Measurements from ENCODE around the gene XPO5. TPM values are rescaled to one million over a fixed set of nuclear protein-coding genes. Genes with fewer than 3 reads are reported as not detected.
A peak's percentile ranks its signal among the peaks of the same experiment; 100 is the strongest.

Gene XPO5
- total and polyA plus RNA-seq, 9 of the 15 experiments (the other 6 are each of a cell fraction or from before 2014, with no cell fraction given) = 36.0 to 170 (median 99.1) TPM

DNA sequence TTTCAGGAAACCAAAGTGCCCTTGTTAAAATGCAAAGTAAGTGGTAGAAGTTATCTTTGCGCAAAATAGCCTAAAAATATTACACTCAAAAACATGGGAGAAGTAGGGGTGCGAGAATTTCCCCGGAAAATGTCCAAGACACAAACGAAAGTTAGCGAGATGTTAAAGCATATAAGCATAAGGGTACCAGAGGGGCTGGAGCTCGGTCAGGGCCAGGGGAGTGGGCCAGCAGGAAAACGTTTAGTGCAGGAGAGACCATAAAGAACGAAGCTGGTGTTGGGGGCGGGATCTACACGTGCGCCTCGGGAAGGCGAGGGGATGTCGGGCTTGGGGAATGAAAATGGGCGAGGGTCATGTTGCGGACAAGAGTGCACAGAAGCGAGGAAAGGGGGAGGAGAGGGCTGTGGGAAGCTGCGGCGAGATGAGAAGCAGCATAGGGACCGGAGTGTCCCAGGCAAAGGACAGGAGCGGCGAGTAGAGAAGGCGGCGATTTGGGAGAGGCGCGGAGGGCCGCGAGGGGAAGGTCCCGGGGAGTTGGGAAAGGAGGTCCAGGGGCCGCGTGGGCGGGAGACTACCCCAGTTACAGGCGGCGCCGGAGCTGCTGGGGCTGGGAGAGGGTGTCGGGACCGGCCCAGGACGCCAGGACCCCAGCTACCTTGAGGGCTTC is 600 bp downstream of the XPO5 start (continued):
- TF ChIP-seq, protein P1, sequence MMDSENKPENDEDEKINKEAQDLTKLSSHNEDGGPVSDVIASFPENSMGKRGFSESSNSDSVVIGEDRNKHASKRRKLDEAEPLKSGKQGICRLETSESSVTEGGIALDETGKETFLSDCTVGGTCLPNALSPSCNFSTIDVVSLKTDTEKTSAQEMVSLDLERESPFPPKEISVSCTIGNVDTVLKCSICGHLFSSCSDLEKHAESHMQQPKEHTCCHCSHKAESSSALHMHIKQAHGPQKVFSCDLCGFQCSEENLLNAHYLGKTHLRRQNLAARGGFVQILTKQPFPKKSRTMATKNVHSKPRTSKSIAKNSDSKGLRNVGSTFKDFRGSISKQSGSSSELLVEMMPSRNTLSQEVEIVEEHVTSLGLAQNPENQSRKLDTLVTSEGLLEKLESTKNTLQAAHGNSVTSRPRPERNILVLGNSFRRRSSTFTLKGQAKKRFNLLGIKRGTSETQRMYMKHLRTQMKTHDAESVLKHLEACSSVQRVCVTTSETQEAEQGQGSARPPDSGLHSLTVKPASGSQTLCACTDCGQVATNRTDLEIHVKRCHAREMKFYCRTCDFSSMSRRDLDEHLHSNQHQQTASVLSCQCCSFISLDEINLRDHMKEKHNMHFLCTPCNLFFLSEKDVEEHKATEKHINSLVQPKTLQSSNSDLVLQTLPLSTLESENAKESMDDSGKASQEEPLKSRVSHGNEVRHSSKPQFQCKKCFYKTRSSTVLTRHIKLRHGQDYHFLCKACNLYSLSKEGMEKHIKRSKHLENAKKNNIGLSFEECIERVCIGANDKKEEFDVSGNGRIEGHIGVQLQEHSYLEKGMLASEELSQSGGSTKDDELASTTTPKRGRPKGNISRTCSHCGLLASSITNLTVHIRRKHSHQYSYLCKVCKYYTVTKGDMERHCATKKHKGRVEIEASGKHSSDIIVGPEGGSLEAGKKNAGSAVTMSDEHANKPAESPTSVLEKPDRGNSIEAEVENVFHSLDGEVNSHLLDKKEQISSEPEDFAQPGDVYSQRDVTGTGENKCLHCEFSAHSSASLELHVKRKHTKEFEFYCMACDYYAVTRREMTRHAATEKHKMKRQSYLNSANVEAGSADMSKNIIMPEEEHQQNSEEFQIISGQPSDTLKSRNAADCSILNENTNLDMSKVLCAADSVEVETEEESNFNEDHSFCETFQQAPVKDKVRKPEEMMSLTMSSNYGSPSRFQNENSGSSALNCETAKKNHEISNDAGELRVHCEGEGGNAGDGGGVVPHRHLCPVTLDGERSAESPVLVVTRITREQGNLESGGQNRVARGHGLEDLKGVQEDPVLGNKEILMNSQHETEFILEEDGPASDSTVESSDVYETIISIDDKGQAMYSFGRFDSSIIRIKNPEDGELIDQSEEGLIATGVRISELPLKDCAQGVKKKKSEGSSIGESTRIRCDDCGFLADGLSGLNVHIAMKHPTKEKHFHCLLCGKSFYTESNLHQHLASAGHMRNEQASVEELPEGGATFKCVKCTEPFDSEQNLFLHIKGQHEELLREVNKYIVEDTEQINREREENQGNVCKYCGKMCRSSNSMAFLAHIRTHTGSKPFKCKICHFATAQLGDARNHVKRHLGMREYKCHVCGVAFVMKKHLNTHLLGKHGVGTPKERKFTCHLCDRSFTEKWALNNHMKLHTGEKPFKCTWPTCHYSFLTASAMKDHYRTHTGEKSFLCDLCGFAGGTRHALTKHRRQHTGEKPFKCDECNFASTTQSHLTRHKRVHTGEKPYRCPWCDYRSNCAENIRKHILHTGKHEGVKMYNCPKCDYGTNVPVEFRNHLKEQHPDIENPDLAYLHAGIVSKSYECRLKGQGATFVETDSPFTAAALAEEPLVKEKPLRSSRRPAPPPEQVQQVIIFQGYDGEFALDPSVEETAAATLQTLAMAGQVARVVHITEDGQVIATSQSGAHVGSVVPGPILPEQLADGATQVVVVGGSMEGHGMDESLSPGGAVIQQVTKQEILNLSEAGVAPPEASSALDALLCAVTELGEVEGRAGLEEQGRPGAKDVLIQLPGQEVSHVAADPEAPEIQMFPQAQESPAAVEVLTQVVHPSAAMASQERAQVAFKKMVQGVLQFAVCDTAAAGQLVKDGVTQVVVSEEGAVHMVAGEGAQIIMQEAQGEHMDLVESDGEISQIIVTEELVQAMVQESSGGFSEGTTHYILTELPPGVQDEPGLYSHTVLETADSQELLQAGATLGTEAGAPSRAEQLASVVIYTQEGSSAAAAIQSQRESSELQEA (IDR thresholded peaks at IDR 0.05; ENCODE audit: low read depth) = peak; percentile 42; the same call in 1 of the 2 replicates
- TF ChIP-seq, protein P2, sequence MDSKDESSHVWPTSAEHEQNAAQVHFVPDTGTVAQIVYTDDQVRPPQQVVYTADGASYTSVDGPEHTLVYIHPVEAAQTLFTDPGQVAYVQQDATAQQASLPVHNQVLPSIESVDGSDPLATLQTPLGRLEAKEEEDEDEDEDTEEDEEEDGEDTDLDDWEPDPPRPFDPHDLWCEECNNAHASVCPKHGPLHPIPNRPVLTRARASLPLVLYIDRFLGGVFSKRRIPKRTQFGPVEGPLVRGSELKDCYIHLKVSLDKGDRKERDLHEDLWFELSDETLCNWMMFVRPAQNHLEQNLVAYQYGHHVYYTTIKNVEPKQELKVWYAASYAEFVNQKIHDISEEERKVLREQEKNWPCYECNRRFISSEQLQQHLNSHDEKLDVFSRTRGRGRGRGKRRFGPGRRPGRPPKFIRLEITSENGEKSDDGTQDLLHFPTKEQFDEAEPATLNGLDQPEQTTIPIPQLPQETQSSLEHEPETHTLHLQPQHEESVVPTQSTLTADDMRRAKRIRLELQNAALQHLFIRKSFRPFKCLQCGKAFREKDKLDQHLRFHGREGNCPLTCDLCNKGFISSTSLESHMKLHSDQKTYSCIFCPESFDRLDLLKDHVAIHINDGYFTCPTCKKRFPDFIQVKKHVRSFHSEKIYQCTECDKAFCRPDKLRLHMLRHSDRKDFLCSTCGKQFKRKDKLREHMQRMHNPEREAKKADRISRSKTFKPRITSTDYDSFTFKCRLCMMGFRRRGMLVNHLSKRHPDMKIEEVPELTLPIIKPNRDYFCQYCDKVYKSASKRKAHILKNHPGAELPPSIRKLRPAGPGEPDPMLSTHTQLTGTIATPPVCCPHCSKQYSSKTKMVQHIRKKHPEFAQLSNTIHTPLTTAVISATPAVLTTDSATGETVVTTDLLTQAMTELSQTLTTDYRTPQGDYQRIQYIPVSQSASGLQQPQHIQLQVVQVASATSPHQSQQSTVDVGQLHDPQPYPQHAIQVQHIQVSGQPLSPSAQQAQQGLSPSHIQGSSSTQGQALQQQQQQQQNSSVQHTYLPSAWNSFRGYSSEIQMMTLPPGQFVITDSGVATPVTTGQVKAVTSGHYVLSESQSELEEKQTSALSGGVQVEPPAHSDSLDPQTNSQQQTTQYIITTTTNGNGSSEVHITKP (IDR thresholded peaks at IDR 0.05; ENCODE audit: partially characterized antibody) = no peak
- 0 out of 2 replicates have a peak, but pooled peaks have one; percentile 10 for TF ChIP-seq ZNF561 (CRISPR knock-in tag; conservative IDR thresholded peaks at IDR 0.05)
- peak; percentile 57 to 72; a peak in 2 of 4 replicates for TF ChIP-seq ARNT (IDR thresholded peaks at IDR 0.05)
- 0 out of 2 replicates have a peak, but pooled peaks have one; percentile 21 for TF ChIP-seq TAL1 (IDR thresholded peaks at IDR 0.05)
- TF ChIP-seq NCOA1 (IDR thresholded peaks at IDR 0.05; ENCODE audit: low read depth) = peak; percentile 71; the same call in 1 of the 2 replicates
- TF ChIP-seq, protein P3, sequence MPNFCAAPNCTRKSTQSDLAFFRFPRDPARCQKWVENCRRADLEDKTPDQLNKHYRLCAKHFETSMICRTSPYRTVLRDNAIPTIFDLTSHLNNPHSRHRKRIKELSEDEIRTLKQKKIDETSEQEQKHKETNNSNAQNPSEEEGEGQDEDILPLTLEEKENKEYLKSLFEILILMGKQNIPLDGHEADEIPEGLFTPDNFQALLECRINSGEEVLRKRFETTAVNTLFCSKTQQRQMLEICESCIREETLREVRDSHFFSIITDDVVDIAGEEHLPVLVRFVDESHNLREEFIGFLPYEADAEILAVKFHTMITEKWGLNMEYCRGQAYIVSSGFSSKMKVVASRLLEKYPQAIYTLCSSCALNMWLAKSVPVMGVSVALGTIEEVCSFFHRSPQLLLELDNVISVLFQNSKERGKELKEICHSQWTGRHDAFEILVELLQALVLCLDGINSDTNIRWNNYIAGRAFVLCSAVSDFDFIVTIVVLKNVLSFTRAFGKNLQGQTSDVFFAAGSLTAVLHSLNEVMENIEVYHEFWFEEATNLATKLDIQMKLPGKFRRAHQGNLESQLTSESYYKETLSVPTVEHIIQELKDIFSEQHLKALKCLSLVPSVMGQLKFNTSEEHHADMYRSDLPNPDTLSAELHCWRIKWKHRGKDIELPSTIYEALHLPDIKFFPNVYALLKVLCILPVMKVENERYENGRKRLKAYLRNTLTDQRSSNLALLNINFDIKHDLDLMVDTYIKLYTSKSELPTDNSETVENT (CRISPR knock-in tag; IDR thresholded peaks at IDR 0.05) = 0 out of 2 replicates have a peak, but pooled peaks have one; percentile 33
